Neural progenitor cell (in vitro differentiated cells): ENCODE results near the gene NDEL1.

ENCODE experiments used
- EZH2phosphoT487 ChIP-seq: fragments of 200-600 bp; sonication (generic); IDR thresholded peaks from 2 replicates; pipeline ENCODE4 v1.6.1; 2017; ENCODE audit warnings: antibody characterized with exemption
- TF ChIP-seq, protein P1 (sequence below): fragments of 200-600 bp; sonication (generic); IDR thresholded peaks from 2 replicates; pipeline ENCODE4 v1.5.1; 2017; ENCODE audit warnings: antibody characterized with exemption, mild to moderate bottlenecking

DNA sequence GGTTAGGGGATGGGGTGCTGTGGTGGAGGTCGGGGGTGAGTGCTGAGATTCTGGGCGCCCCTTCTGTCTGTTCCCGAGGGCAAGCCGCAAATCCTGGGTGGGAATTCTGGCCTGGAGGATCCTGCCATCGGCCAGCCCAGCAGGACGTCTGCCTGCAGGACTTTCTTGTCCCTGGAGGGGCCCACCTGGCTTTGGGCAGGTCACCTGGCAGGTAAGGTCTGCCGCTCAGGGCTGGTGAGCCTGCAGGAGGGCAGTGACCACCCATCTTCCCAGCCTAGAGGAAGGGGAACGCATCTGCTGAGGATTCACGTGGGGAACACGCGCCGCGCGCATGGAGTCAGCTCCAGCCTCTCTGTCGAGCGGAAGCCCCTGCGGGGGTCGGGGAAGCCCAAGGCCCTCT lies 43.4 kb upstream of the NDEL1 start:
- TF ChIP-seq, protein P1, sequence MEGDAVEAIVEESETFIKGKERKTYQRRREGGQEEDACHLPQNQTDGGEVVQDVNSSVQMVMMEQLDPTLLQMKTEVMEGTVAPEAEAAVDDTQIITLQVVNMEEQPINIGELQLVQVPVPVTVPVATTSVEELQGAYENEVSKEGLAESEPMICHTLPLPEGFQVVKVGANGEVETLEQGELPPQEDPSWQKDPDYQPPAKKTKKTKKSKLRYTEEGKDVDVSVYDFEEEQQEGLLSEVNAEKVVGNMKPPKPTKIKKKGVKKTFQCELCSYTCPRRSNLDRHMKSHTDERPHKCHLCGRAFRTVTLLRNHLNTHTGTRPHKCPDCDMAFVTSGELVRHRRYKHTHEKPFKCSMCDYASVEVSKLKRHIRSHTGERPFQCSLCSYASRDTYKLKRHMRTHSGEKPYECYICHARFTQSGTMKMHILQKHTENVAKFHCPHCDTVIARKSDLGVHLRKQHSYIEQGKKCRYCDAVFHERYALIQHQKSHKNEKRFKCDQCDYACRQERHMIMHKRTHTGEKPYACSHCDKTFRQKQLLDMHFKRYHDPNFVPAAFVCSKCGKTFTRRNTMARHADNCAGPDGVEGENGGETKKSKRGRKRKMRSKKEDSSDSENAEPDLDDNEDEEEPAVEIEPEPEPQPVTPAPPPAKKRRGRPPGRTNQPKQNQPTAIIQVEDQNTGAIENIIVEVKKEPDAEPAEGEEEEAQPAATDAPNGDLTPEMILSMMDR: no peak
- no peak for TF ChIP-seq EZH2phosphoT487
